ENCODE results near the gene MCL1.
"Not testable (repeated sequence)": the region's sequence is repeated elsewhere in the genome, so short reads cannot be mapped to it uniquely, and the experiment has no call there.

- TF ChIP-seq ESRRG (CRISPR knock-in tag; IDR thresholded peaks at IDR 0.05); GLIS3 (CRISPR knock-in tag; IDR thresholded peaks at IDR 0.05); BACH2 (CRISPR knock-in tag; IDR thresholded peaks at IDR 0.05; ENCODE audit: borderline replicate concordance); PATZ1 (CRISPR knock-in tag; IDR thresholded peaks at IDR 0.05; ENCODE audit: borderline replicate concordance): not testable (repeated sequence)
Observed at GRCh38 chr1:150581437-150581836, 2.0 kb upstream of the MCL1 start.
